ENCODE data around the gene PANX2. TPM values are rescaled to one million over a fixed set of nuclear protein-coding genes. Genes with fewer than 3 reads are reported as not detected.

Gene PANX2
- total and polyA plus RNA-seq, 9 of the 15 experiments (the other 6 are each of a cell fraction or from before 2014, with no cell fraction given) = 0.01 to 3.9 (median 0.67) TPM; not detected in 1

DNA sequence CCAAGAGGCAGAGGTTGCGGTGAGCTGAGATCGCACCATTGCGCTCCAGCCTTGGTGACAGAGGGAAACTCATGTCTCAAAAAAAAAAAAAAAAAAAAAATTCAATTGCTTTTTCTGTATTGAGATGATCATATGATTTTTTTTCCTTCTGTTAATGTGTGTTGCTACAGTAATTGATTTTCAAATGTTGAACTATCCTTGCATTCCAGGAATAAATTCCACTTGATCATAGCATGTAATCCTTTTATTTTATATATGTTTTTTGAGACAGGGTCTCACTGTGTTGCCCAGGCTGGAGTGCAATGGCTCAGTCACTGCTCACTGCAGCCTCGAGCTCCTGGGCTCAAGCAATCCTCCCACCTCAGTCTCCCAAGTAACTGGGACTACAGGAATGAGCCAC is 47.4 kb upstream of the PANX2 start:
- Histone ChIP-seq H3K9me3 (replicated peaks; ENCODE audit: control insufficient read depth, insufficient read depth, low read depth, low read length) (peaks cover 2% of the 10 kb centered on the region; the same call in 1 of the 2 replicates), H3K27ac (ENCODE audit: extremely low read depth, low read depth, low read length) (no peak overlapping the region), H3K4me2 (ENCODE audit: insufficient read depth, low read length) (no peak overlapping the region), H3K9me1 (ENCODE audit: control insufficient read depth, insufficient read depth, low read length) (peaks cover 3% of the 10 kb centered on the region), H2AFZ (ENCODE audit: low read depth, low read length) (no peak overlapping the region), H3K9ac (ENCODE audit: insufficient read depth in 1 of 2, low read depth in 2 of 2, low read length in 2 of 2) (no peak overlapping the region), H3K36me3 (ENCODE audit: control insufficient read depth, insufficient read depth, low read length) (no peaks in the 10 kb centered on the region; the same call in 2 of the 3 replicates), H3K4me1 (replicated peaks in 1 of 2; ENCODE audit: control insufficient read depth in 2 of 2, insufficient read depth in 2 of 2, low read length in 2 of 2) (peaks cover 10 to 19% of the 10 kb centered on the region in 2 experiments), H3K4me3 (no peak overlapping the region), H3K79me2 (ENCODE audit: control insufficient read depth, insufficient read depth, low read length) (no peaks in the 10 kb centered on the region), H4K20me1 (replicated peaks; ENCODE audit: control insufficient read depth, insufficient read depth, low read length) (no peaks in the 10 kb centered on the region), H3K27me3 (ENCODE audit: control insufficient read depth in 2 of 2, insufficient read depth in 2 of 2, low read length in 2 of 2) (no peaks in the 10 kb centered on the region)
- no TSS peak for BruUV-seq (replicated peaks)
- ATAC-seq (no peak), DNase-seq (ENCODE audit: extremely low read depth in 1 of 4, low spot score in 3 of 4) (no peak), FAIRE-seq (no peak)
- TF ChIP-seq CREBBP (IDR thresholded peaks at IDR 0.05; ENCODE audit: low read depth, low read length) = no peak
- 0 out of 2 replicates have a peak, but pooled peaks have one; percentile 17 for TF ChIP-seq ZNF121 (CRISPR knock-in tag; conservative IDR thresholded peaks at IDR 0.05)
- peak; percentile 85 for TF ChIP-seq ZNF324 (CRISPR knock-in tag; IDR thresholded peaks at IDR 0.05)
- TF ChIP-seq CBX3 (IDR thresholded peaks at IDR 0.05; ENCODE audit: borderline replicate concordance in 1 of 2, low read length in 2 of 2) = peak in 1 of 2 experiments; percentile 90; a peak in 2 of 3 replicates
- TF ChIP-seq, protein P1, sequence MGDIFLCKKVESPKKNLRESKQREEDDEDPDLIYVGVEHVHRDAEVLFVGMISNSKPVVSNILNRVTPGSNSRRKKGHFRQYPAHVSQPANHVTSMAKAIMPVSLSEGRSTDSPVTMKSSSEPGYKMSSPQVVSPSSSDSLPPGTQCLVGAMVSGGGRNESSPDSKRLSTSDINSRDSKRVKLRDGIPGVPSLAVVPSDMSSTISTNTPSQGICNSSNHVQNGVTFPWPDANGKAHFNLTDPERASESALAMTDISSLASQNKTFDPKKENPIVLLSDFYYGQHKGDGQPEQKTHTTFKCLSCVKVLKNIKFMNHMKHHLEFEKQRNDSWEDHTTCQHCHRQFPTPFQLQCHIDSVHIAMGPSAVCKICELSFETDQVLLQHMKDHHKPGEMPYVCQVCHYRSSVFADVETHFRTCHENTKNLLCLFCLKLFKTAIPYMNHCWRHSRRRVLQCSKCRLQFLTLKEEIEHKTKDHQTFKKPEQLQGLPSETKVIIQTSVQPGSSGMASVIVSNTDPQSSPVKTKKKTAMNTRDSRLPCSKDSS (IDR thresholded peaks at IDR 0.05; ENCODE audit: low read depth, partially characterized antibody) = peak; percentile 59
- 0 out of 2 replicates have a peak, but pooled peaks have one; percentile 41 for TF ChIP-seq TRIM28 (IDR thresholded peaks at IDR 0.05)
- TF ChIP-seq, protein P2, sequence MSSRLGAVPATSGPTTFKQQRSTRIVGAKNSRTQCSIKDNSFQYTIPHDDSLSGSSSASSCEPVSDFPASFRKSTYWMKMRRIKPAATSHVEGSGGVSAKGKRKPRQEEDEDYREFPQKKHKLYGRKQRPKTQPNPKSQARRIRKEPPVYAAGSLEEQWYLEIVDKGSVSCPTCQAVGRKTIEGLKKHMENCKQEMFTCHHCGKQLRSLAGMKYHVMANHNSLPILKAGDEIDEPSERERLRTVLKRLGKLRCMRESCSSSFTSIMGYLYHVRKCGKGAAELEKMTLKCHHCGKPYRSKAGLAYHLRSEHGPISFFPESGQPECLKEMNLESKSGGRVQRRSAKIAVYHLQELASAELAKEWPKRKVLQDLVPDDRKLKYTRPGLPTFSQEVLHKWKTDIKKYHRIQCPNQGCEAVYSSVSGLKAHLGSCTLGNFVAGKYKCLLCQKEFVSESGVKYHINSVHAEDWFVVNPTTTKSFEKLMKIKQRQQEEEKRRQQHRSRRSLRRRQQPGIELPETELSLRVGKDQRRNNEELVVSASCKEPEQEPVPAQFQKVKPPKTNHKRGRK (tag; IDR thresholded peaks at IDR 0.05) = no peak
- TF ChIP-seq TRIM24 (IDR thresholded peaks at IDR 0.05) = 0 out of 4 replicates have a peak, but pooled peaks of 1 of the 2 experiments have one; percentile 36
- CTCF ChIA-PET (ENCODE audit: low intra/inter-chr PET ratio) = no interaction called here
- in situ Hi-C loops (cut with MboI) (no loop called here), intact Hi-C loops (cut with micrococcal nuclease) (no loop called here)
- no CpG with 5 or more reads among the region's 4 CpGs for WGBS (ENCODE audit: insufficient coverage, low coverage, missing lambda C conversion rate)
- POLR2A ChIA-PET = no interaction called here
